OCI-LY7 (cell line): Measurements from ENCODE around the gene SLC26A3. TPM values are rescaled to one million over a fixed set of nuclear protein-coding genes. Genes with fewer than 3 reads are reported as not detected.
"Not testable (repeated sequence)": the region's sequence is repeated elsewhere in the genome, so short reads cannot be mapped to it uniquely, and the experiment has no call there.

ENCODE experiments used
- BruUV-seq: library from RNA; stranded (reverse); fragments of 400-500 nt; replicated peaks from 2 replicates; lab custom pipeline; 2021; lab: Mats Ljungman, UMichigan
- CTCF ChIA-PET: fragments of 300-600 bp; sonication (Branson Sonifier 250); formaldehyde crosslinking; loops from one replicate; lab custom pipeline; 2022; ENCODE audit warnings: antibody characterized with exemption; ENCODE audit not compliant: unreplicated experiment; lab: Charles Lee
- POLR2A ChIA-PET: fragments of 300-600 bp; sonication (Branson Sonifier 250); formaldehyde crosslinking; loops from one replicate; lab custom pipeline; 2022; ENCODE audit warnings: antibody characterized with exemption; lab: Charles Lee
- DNase-seq: peaks from one replicate; pipeline ENCODE4 v3.0.0-alpha.2; 2015; ENCODE audit warnings: low spot score
- H2AFZ ChIP-seq: fragments of 200-600 bp; sonication (generic), shearing (Covaris generic); 2 replicates; pipeline ENCODE4 v1.6.1; 2014; ENCODE audit warnings: mild to moderate bottlenecking, antibody characterized with exemption, low read length, moderate library complexity
- H3K27ac ChIP-seq: fragments of 200-600 bp; sonication (generic); 2 replicates; pipeline ENCODE4 v1.5.1; 2014; ENCODE audit warnings: mixed run types, low read depth, mild to moderate bottlenecking, moderate library complexity, low read length, inconsistent platforms; ENCODE audit not compliant: poor library complexity, severe bottlenecking
- H3K36me3 ChIP-seq: fragments of 200-600 bp; sonication (generic); 2 replicates; pipeline ENCODE4 v1.6.1; 2014; ENCODE audit warnings: mild to moderate bottlenecking, antibody characterized with exemption, low read length, moderate library complexity, mixed read lengths; ENCODE audit not compliant: insufficient read depth
- H3K4me1 ChIP-seq: fragments of 200-600 bp; sonication (generic); 2 replicates; pipeline ENCODE4 v1.5.1; 2014; ENCODE audit warnings: mild to moderate bottlenecking, low read length; ENCODE audit not compliant: insufficient read depth, poor library complexity, severe bottlenecking
- H3K4me2 ChIP-seq: fragments of 200-600 bp; sonication (generic); 2 replicates; pipeline ENCODE4 v1.6.1; 2014; ENCODE audit warnings: mild to moderate bottlenecking, low read length
- H3K4me3 ChIP-seq: fragments of 200-600 bp; sonication (generic); 2 replicates; pipeline ENCODE4 v1.5.1; 2014; ENCODE audit warnings: mild to moderate bottlenecking, low read depth, low read length; ENCODE audit not compliant: poor library complexity, severe bottlenecking
- H3K79me2 ChIP-seq: fragments of 200-600 bp; sonication (generic); 2 replicates; pipeline ENCODE4 v1.6.1; 2016; ENCODE audit warnings: low read depth, mild to moderate bottlenecking, low read length, moderate library complexity, mixed read lengths; ENCODE audit not compliant: insufficient read depth
- H3K9me2 ChIP-seq: fragments of 200-600 bp; sonication (generic); 2 replicates; pipeline ENCODE4 v1.6.1; 2016; ENCODE audit warnings: mild to moderate bottlenecking, low read length, mixed read lengths; ENCODE audit not compliant: insufficient read depth
- H3K9me3 ChIP-seq: fragments of 200-600 bp; sonication (generic); 2 replicates; pipeline ENCODE4 v1.6.1; 2014; ENCODE audit warnings: mild to moderate bottlenecking, mixed run types, low read length, mixed read lengths
- H4K20me1 ChIP-seq: fragments of 200-600 bp; sonication (generic); 2 replicates; pipeline ENCODE4 v1.6.1; 2014; ENCODE audit warnings: mild to moderate bottlenecking, antibody characterized with exemption, low read length, moderate library complexity, mixed read lengths; ENCODE audit not compliant: insufficient read depth
- CTCF ChIP-seq: fragments of 200-600 bp; sonication (generic); conservative IDR thresholded peaks from 2 replicates; pipeline ENCODE4 v1.5.1; 2014; ENCODE audit warnings: mild to moderate bottlenecking, antibody characterized with exemption, low read length, moderate library complexity, mixed read lengths
- EZH2phosphoT487 ChIP-seq: fragments of 200-600 bp; sonication (generic); IDR thresholded peaks from 2 replicates; pipeline ENCODE4 v1.6.1; 2018; ENCODE audit warnings: low read depth, borderline replicate concordance, mild to moderate bottlenecking, mixed run types, antibody characterized with exemption, low read length, moderate library complexity, mixed read lengths
- intact Hi-C: fragments of 100-400 bp; cut with micrococcal nuclease; formaldehyde crosslinking; loops from one replicate; pipeline ENCODE4 v1.10.0; 2022; ENCODE audit not compliant: unreplicated experiment
- total RNA-seq, 2 experiments: library from RNA; depleted of rRNA in 1 of 2; stranded (reverse); fragments of >200 nt in 1 of 2; shearing (Covaris generic) in 1 of 2; gene quantifications; 2 replicates each; pipeline ENCODE4 v1.2.3, GENCODE V29; 2014 to 2022

The SLC26A3 gene
- total RNA-seq, 2 experiments from 2014 or later, result not detected

- H3K79me2 ChIP-seq, H3K4me1 ChIP-seq, H3K4me2 ChIP-seq, H3K9me3 ChIP-seq, H3K36me3 ChIP-seq, H3K27ac ChIP-seq, intact Hi-C loops, POLR2A ChIA-PET, DNase-seq, CTCF ChIA-PET, H3K4me3 ChIP-seq, H3K9me2 ChIP-seq, BruUV-seq, H4K20me1 ChIP-seq, H2AFZ ChIP-seq: not testable (repeated sequence)
Measured at GRCh38 chr7:107847836-107848175, 44.8 kb upstream of the SLC26A3 start.

DNA sequence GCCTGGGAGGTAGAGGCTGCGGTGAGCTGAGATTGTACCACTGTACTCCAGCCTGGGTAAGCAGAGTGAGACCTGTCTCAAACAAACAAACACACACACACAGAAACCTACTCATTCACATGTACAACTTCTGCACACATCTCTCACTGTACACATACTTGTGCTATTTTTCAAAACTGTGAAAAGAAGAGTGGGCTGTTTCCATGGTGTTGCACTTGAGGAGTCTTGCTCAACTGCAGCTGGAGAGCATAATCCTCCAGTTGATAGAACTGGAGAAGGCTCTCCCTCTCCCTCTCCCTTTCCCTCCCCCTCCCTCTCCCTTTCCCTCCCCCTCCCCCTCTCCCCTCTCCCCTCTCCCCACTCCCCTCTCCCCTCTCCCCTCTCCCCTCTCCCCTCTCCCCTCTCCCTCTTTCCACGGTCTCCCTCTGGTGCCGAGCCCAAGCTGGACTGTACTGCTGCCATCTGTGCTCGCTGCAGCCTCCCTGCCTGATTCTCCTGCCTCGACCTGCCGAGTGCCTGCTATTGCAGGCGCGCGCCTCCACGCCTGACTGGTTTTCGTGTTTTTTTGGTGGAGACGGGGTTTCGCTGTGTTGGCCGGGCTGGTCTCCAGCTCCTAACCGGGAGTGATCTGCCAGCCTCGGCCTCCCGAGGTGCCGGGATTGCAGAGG, 44.3 kb upstream of the SLC26A3 start:
- no peaks in the 10 kb centered on the region for H3K79me2 ChIP-seq
- TF ChIP-seq EZH2phosphoT487 (no peak), CTCF (no peak)
- H4K20me1 ChIP-seq, result no peaks in the 10 kb centered on the region
- no peaks in the 10 kb centered on the region for H3K9me3 ChIP-seq
- no TSS peak for BruUV-seq
- no peaks in the 10 kb centered on the region for H3K4me1 ChIP-seq
- no peak overlapping the region for H3K27ac ChIP-seq
- no peak overlapping the region for H3K4me2 ChIP-seq
- no peak overlapping the region for H2AFZ ChIP-seq
- no peak for DNase-seq
- H3K9me2 ChIP-seq, result no peaks in the 10 kb centered on the region
- ChIA-PET CTCF (no interaction called here), POLR2A (interaction anchor here (2.0 kb wide), 1 partner anchor 20 kb away, joined by 4 read pairs; no protein-coding TSS in a partner anchor)
- H3K36me3 ChIP-seq, result no peaks in the 10 kb centered on the region
- intact Hi-C loops, result no loop called here
- H3K4me3 ChIP-seq, result no peak overlapping the region

DNA sequence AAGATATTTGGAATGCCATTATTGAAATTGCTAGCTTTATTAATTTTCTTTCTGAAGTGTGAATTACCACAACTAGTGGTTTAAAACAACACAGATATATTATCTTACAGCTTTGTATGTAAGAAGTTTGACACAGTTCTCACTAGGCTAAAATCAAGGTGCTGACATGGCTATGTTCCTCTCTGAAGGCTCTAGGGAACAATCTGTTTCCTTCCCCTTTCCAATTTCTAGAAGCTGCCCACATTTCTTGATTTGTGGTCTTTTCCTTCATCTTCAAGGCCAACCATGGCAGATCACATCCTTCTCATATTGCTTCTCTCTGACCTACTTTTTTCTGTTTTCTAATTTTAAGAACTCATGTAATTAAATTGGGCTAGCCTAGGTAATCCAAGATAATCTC, 43.3 kb upstream of the SLC26A3 start:
- H4K20me1 ChIP-seq, result no peaks in the 10 kb centered on the region
- no peaks in the 10 kb centered on the region for H3K36me3 ChIP-seq
- no peak for DNase-seq
- no peak overlapping the region for H3K27ac ChIP-seq
- no peak overlapping the region for H3K4me2 ChIP-seq
- H3K4me1 ChIP-seq, result no peaks in the 10 kb centered on the region
- POLR2A ChIA-PET, result interaction anchor here (1.1 to 2.0 kb wide), 2 partner anchors 20 to 21 kb away, joined by 3 to 4 read pairs; no protein-coding TSS in a partner anchor
- no peak for TF ChIP-seq CTCF
- TF ChIP-seq EZH2phosphoT487, result no peak
- no peaks in the 10 kb centered on the region for H3K9me3 ChIP-seq
- CTCF ChIA-PET, result no interaction called here
- no peak overlapping the region for H3K4me3 ChIP-seq
- H3K9me2 ChIP-seq, result no peaks in the 10 kb centered on the region
- no peaks in the 10 kb centered on the region for H3K79me2 ChIP-seq
- no peak overlapping the region for H2AFZ ChIP-seq
- no TSS peak for BruUV-seq
- intact Hi-C loops, result no loop called here
